Stimulated activated CD8-positive, alpha-beta memory T cell treated with anti-CD3 and anti-CD28 coated beads, Interleukin-4, amount 100 ng/mL, for 4 hours (primary cell): ENCODE results near the gene JAK1.

Experiments
- DNase-seq, 2 donors: peaks; one replicate each; pipeline ENCODE4 v3.0.0-alpha.2; 2020; ENCODE audit warnings: low read depth in 2 of 2, low spot score in 1 of 2

JAK1 gene

GRCh38 chr1:64893921-64894320 is 72.4 kb downstream of the JAK1 start:
- DNase-seq = no peak

- no peak for DNase-seq
These were observed 73.5 kb downstream of the JAK1 start for GRCh38 chr1:64892576-64893573.

- no peak for DNase-seq
These were observed 74.9 kb downstream of the JAK1 start for GRCh38 chr1:64891448-64891825.

- DNase-seq = no peak
These were observed 75.5 kb downstream of the JAK1 start for GRCh38 chr1:64890699-64891447.

- DNase-seq = no peak
These were observed 78.6 kb downstream of the JAK1 start for GRCh38 chr1:64887689-64888217.

- no peak for DNase-seq
These were observed 79.5 kb downstream of the JAK1 start for GRCh38 chr1:64886877-64887276.

- no peak for DNase-seq
These were observed 80.7 kb downstream of the JAK1 start for GRCh38 chr1:64885648-64886047.

GRCh38 chr1:64884261-64885040 is 81.9 kb downstream of the JAK1 start:
- no peak for DNase-seq

GRCh38 chr1:64882574-64883255 is 83.6 kb downstream of the JAK1 start:
- DNase-seq = no peak

GRCh38 chr1:64881281-64881680 is 85.1 kb downstream of the JAK1 start:
- no peak for DNase-seq

- DNase-seq = no peak
These were observed 85.9 kb downstream of the JAK1 start for GRCh38 chr1:64880449-64880848.

- DNase-seq = no peak
These were observed 87.3 kb downstream of the JAK1 start for GRCh38 chr1:64878931-64879611.

- no peak for DNase-seq
These were observed 88.3 kb downstream of the JAK1 start for GRCh38 chr1:64878090-64878489.

- DNase-seq = no peak
These were observed 88.8 kb downstream of the JAK1 start for GRCh38 chr1:64877598-64877997.

GRCh38 chr1:64877151-64877550 is 89.2 kb downstream of the JAK1 start:
- DNase-seq = no peak

GRCh38 chr1:64875606-64876005 is 90.7 kb downstream of the JAK1 start:
- no peak for DNase-seq

- DNase-seq = no peak
These were observed 91.2 kb downstream of the JAK1 start for GRCh38 chr1:64875101-64875500.

- no peak for DNase-seq
These were observed 91.7 kb downstream of the JAK1 start for GRCh38 chr1:64874666-64875065.

GRCh38 chr1:64873576-64873975 is 92.8 kb downstream of the JAK1 start:
- no peak for DNase-seq

- DNase-seq = no peak
These were observed 94.3 kb downstream of the JAK1 start for GRCh38 chr1:64872067-64872466.
